ENCODE results near the gene METAP1. TPM values are rescaled to one million over a fixed set of nuclear protein-coding genes. Genes with fewer than 3 reads are reported as not detected.
"Not testable (repeated sequence)": the region's sequence is repeated elsewhere in the genome, so short reads cannot be mapped to it uniquely, and the experiment has no call there.

The METAP1 gene
- total and polyA plus RNA-seq, 4 donors, result 9.5 to 16.9 (median 13.4) TPM

- H3K9me3 ChIP-seq (ENCODE audit: control insufficient read depth in 4 of 4, low read length in 3 of 4), result no peaks in the 10 kb centered on the region
- H3K4me3 ChIP-seq (ENCODE audit: low read depth in 1 of 3, low read length in 3 of 3), result no peak overlapping the region
- H3K4me1 ChIP-seq (ENCODE audit: control insufficient read depth in 4 of 4, insufficient read depth in 4 of 4, low read length in 3 of 4), result peaks cover 7 to 16% (median 11%) of the 10 kb centered on the region in 4 donors
- 76% methylated on average over 5 of the region's 5 CpGs for WGBS
- H3K9ac ChIP-seq (ENCODE audit: low read depth in 1 of 2, low read length in 2 of 2), result no peak overlapping the region
- H3K27ac ChIP-seq (ENCODE audit: low read depth in 1 of 2, low read length in 2 of 2), result no peak overlapping the region
- no peak for DNase-seq (ENCODE audit: low spot score)
- no peak for TF ChIP-seq RAD21 (IDR thresholded peaks at IDR 0.05)
- no peaks in the 10 kb centered on the region for H3K27me3 ChIP-seq (ENCODE audit: control insufficient read depth in 4 of 4, insufficient read depth in 4 of 4, low read length in 3 of 4)
- peaks cover 10 to 58% (median 55%) of the 10 kb centered on the region in 4 donors for H3K36me3 ChIP-seq (ENCODE audit: control insufficient read depth in 4 of 4, insufficient read depth in 3 of 4, low read depth in 1 of 4, low read length in 3 of 4)
These were observed 84.2 kb downstream of the METAP1 start for GRCh38 chr4:99079625-99080295.

GRCh38 chr4:99080869-99081268, 85.3 kb downstream of the METAP1 start:
- H3K4me3 ChIP-seq (ENCODE audit: low read depth in 1 of 3, low read length in 3 of 3); H3K9ac ChIP-seq (ENCODE audit: low read depth in 1 of 2, low read length in 2 of 2); H3K27me3 ChIP-seq (ENCODE audit: control insufficient read depth in 4 of 4, insufficient read depth in 4 of 4, low read length in 3 of 4); H3K9me3 ChIP-seq (ENCODE audit: control insufficient read depth in 4 of 4, low read length in 3 of 4); H3K27ac ChIP-seq (ENCODE audit: low read depth in 1 of 2, low read length in 2 of 2); DNase-seq (ENCODE audit: low spot score): not testable (repeated sequence)
- 75% methylated on average over 6 of the region's 6 CpGs for WGBS
- H3K4me1 ChIP-seq (ENCODE audit: control insufficient read depth in 4 of 4, insufficient read depth in 4 of 4, low read length in 3 of 4), result peaks cover 7 to 19% (median 13%) of the 10 kb centered on the region in 4 donors
- peaks cover 14 to 55% (median 49%) of the 10 kb centered on the region in 4 donors for H3K36me3 ChIP-seq (ENCODE audit: control insufficient read depth in 4 of 4, insufficient read depth in 3 of 4, low read depth in 1 of 4, low read length in 3 of 4)

- WGBS, result 81% methylated on average over 5 of the region's 5 CpGs
- H3K9ac ChIP-seq (ENCODE audit: low read depth in 1 of 2, low read length in 2 of 2), result no peak overlapping the region
- peaks cover 5 to 19% (median 13%) of the 10 kb centered on the region in 4 donors for H3K4me1 ChIP-seq (ENCODE audit: control insufficient read depth in 4 of 4, insufficient read depth in 4 of 4, low read length in 3 of 4)
- H3K27ac ChIP-seq (ENCODE audit: low read depth in 1 of 2, low read length in 2 of 2), result no peak overlapping the region
- peaks cover 14 to 48% (median 40%) of the 10 kb centered on the region in 4 donors for H3K36me3 ChIP-seq (ENCODE audit: control insufficient read depth in 4 of 4, insufficient read depth in 3 of 4, low read depth in 1 of 4, low read length in 3 of 4)
- TF ChIP-seq HNF4G (IDR thresholded peaks at IDR 0.05), result no peak
- no peak for TF ChIP-seq ATF3 (IDR thresholded peaks at IDR 0.05)
- TF ChIP-seq, protein P1, sequence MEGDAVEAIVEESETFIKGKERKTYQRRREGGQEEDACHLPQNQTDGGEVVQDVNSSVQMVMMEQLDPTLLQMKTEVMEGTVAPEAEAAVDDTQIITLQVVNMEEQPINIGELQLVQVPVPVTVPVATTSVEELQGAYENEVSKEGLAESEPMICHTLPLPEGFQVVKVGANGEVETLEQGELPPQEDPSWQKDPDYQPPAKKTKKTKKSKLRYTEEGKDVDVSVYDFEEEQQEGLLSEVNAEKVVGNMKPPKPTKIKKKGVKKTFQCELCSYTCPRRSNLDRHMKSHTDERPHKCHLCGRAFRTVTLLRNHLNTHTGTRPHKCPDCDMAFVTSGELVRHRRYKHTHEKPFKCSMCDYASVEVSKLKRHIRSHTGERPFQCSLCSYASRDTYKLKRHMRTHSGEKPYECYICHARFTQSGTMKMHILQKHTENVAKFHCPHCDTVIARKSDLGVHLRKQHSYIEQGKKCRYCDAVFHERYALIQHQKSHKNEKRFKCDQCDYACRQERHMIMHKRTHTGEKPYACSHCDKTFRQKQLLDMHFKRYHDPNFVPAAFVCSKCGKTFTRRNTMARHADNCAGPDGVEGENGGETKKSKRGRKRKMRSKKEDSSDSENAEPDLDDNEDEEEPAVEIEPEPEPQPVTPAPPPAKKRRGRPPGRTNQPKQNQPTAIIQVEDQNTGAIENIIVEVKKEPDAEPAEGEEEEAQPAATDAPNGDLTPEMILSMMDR (IDR thresholded peaks at IDR 0.05; ENCODE audit: low read depth, low read length, missing input control), result no peak
- no peak for TF ChIP-seq YY1 (IDR thresholded peaks at IDR 0.05)
- DNase-seq (ENCODE audit: low spot score), result no peak
- no peaks in the 10 kb centered on the region for H3K9me3 ChIP-seq (ENCODE audit: control insufficient read depth in 4 of 4, low read length in 3 of 4)
- H3K27me3 ChIP-seq (ENCODE audit: control insufficient read depth in 4 of 4, insufficient read depth in 4 of 4, low read length in 3 of 4), result no peaks in the 10 kb centered on the region
- H3K4me3 ChIP-seq (ENCODE audit: low read depth in 1 of 3, low read length in 3 of 3), result no peak overlapping the region
These were observed 86.7 kb downstream of the METAP1 start for GRCh38 chr4:99082192-99082591.

GRCh38 chr4:99084595-99084994, 89.1 kb downstream of the METAP1 start:
- Histone ChIP-seq H3K36me3 (ENCODE audit: control insufficient read depth in 4 of 4, insufficient read depth in 3 of 4, low read depth in 1 of 4, low read length in 3 of 4) (peaks cover 14 to 41% (median 33%) of the 10 kb centered on the region in 4 donors), H3K27ac (ENCODE audit: low read depth in 1 of 2, low read length in 2 of 2) (no peak overlapping the region), H3K9ac (ENCODE audit: low read depth in 1 of 2, low read length in 2 of 2) (no peak overlapping the region), H3K4me3 (ENCODE audit: low read depth in 1 of 3, low read length in 3 of 3) (no peak overlapping the region), H3K4me1 (ENCODE audit: control insufficient read depth in 4 of 4, insufficient read depth in 4 of 4, low read length in 3 of 4) (peaks cover 5 to 19% (median 16%) of the 10 kb centered on the region in 4 donors), H3K9me3 (ENCODE audit: control insufficient read depth in 4 of 4, low read length in 3 of 4) (no peaks in the 10 kb centered on the region), H3K27me3 (ENCODE audit: control insufficient read depth in 4 of 4, insufficient read depth in 4 of 4, low read length in 3 of 4) (no peaks in the 10 kb centered on the region)
- WGBS, result 93% methylated on average over 2 of the region's 2 CpGs
- DNase-seq (ENCODE audit: low spot score), result no peak
- TF ChIP-seq, protein P1 (IDR thresholded peaks at IDR 0.05; ENCODE audit: low read depth, low read length, missing input control), result no peak
- no peak for TF ChIP-seq HNF4A (conservative IDR thresholded peaks at IDR 0.05)
- no peak for TF ChIP-seq YY1 (IDR thresholded peaks at IDR 0.05)
- TF ChIP-seq, protein P2, sequence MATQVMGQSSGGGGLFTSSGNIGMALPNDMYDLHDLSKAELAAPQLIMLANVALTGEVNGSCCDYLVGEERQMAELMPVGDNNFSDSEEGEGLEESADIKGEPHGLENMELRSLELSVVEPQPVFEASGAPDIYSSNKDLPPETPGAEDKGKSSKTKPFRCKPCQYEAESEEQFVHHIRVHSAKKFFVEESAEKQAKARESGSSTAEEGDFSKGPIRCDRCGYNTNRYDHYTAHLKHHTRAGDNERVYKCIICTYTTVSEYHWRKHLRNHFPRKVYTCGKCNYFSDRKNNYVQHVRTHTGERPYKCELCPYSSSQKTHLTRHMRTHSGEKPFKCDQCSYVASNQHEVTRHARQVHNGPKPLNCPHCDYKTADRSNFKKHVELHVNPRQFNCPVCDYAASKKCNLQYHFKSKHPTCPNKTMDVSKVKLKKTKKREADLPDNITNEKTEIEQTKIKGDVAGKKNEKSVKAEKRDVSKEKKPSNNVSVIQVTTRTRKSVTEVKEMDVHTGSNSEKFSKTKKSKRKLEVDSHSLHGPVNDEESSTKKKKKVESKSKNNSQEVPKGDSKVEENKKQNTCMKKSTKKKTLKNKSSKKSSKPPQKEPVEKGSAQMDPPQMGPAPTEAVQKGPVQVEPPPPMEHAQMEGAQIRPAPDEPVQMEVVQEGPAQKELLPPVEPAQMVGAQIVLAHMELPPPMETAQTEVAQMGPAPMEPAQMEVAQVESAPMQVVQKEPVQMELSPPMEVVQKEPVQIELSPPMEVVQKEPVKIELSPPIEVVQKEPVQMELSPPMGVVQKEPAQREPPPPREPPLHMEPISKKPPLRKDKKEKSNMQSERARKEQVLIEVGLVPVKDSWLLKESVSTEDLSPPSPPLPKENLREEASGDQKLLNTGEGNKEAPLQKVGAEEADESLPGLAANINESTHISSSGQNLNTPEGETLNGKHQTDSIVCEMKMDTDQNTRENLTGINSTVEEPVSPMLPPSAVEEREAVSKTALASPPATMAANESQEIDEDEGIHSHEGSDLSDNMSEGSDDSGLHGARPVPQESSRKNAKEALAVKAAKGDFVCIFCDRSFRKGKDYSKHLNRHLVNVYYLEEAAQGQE (IDR thresholded peaks at IDR 0.05), result no peak
- TF ChIP-seq, protein P3, sequence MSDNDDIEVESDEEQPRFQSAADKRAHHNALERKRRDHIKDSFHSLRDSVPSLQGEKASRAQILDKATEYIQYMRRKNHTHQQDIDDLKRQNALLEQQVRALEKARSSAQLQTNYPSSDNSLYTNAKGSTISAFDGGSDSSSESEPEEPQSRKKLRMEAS (IDR thresholded peaks at IDR 0.05), result no peak
- no peak for TF ChIP-seq EGR1 (IDR thresholded peaks at IDR 0.05; ENCODE audit: low read depth in 2 of 2)
- TF ChIP-seq TAF1 (conservative IDR thresholded peaks at IDR 0.05), result no peak
- no peak for TF ChIP-seq FOXA2 (IDR thresholded peaks at IDR 0.05)
- TF ChIP-seq NR2F2 (IDR thresholded peaks at IDR 0.05), result no peak

All from liver (tissue), 9 donors.